ENCODE results near the gene MADD. TPM values are rescaled to one million over a fixed set of nuclear protein-coding genes. Genes with fewer than 3 reads are reported as not detected.

Gene MADD
- total RNA-seq, 2 experiments from 2014 or later = 161 to 178 TPM

- Mint-ChIP-seq H3K4me3 (no peak overlapping the region), H3K9me3 (no peaks in the 10 kb centered on the region), H3K36me3 (ENCODE audit: low read depth) (peaks cover 76% of the 10 kb centered on the region), H3K27me3 (no peaks in the 10 kb centered on the region), H3K27ac (no peak overlapping the region), H3K4me1 (ENCODE audit: low read depth) (no peaks in the 10 kb centered on the region)
- H3K9me3 ChIP-seq (ENCODE audit: control insufficient read depth in 1 of 2, insufficient read depth in 1 of 2, low read length in 2 of 2) = no peaks in the 10 kb centered on the region
- no peaks in the 10 kb centered on the region for H3K27me3 ChIP-seq (ENCODE audit: control insufficient read depth in 1 of 2, insufficient read depth in 2 of 2, low read length in 2 of 2)
- no peak for ATAC-seq (ENCODE audit: poor library complexity)
- POLR2A ChIA-PET = no interaction called here
- no peak overlapping the region for H3K27ac ChIP-seq (ENCODE audit: low read depth in 1 of 2, low read length in 2 of 2)
- DNase-seq = no peak
- no peak for TF ChIP-seq CTCF (IDR thresholded peaks at IDR 0.05)
- H3K4me1 ChIP-seq (ENCODE audit: insufficient read depth, low read length) = no peaks in the 10 kb centered on the region
- peaks cover 71% of the 10 kb centered on the region for H3K36me3 ChIP-seq (ENCODE audit: insufficient read depth, low read length)
- H3K4me3 ChIP-seq (ENCODE audit: low read length) = no peak overlapping the region
- intact Hi-C loops (cut with DNase I, micrococcal nuclease) = no loop called here
- CTCF ChIA-PET = no interaction called here
Observed at GRCh38 chr11:47317064-47317828, 47.3 kb downstream of the MADD start.

GRCh38 chr11:47318166-47318565 is 48.2 kb downstream of the MADD start:
- Mint-ChIP-seq H3K27ac (peak overlapping the region; percentile 51), H3K27me3 (no peaks in the 10 kb centered on the region), H3K36me3 (ENCODE audit: low read depth) (peaks cover 74% of the 10 kb centered on the region), H3K4me1 (ENCODE audit: low read depth) (no peaks in the 10 kb centered on the region), H3K9me3 (no peaks in the 10 kb centered on the region), H3K4me3 (no peak overlapping the region)
- ATAC-seq (ENCODE audit: poor library complexity) = no peak
- TF ChIP-seq CTCF (IDR thresholded peaks at IDR 0.05) = no peak
- DNase-seq = no peak
- Histone ChIP-seq H3K36me3 (ENCODE audit: insufficient read depth, low read length) (peaks cover 63% of the 10 kb centered on the region), H3K4me1 (ENCODE audit: insufficient read depth, low read length) (no peaks in the 10 kb centered on the region), H3K27ac (ENCODE audit: low read depth in 1 of 2, low read length in 2 of 2) (no peak overlapping the region), H3K4me3 (ENCODE audit: low read length) (no peak overlapping the region), H3K9me3 (ENCODE audit: control insufficient read depth in 1 of 2, insufficient read depth in 1 of 2, low read length in 2 of 2) (no peaks in the 10 kb centered on the region), H3K27me3 (ENCODE audit: control insufficient read depth in 1 of 2, insufficient read depth in 2 of 2, low read length in 2 of 2) (no peaks in the 10 kb centered on the region)
- ChIA-PET CTCF (interaction anchor here (0.6 kb wide), 1 partner anchor 296 kb away, joined by 4 read pairs; no protein-coding TSS in a partner anchor), POLR2A (no interaction called here)
- intact Hi-C loops (cut with DNase I, micrococcal nuclease) = no loop called here

- Histone ChIP-seq H3K4me3 (ENCODE audit: low read length) (no peak overlapping the region), H3K4me1 (ENCODE audit: insufficient read depth, low read length) (no peaks in the 10 kb centered on the region), H3K27me3 (ENCODE audit: control insufficient read depth in 1 of 2, insufficient read depth in 2 of 2, low read length in 2 of 2) (no peaks in the 10 kb centered on the region), H3K27ac (ENCODE audit: low read depth in 1 of 2, low read length in 2 of 2) (no peak overlapping the region), H3K36me3 (ENCODE audit: insufficient read depth, low read length) (peaks cover 30% of the 10 kb centered on the region), H3K9me3 (ENCODE audit: control insufficient read depth in 1 of 2, insufficient read depth in 1 of 2, low read length in 2 of 2) (no peaks in the 10 kb centered on the region)
- Mint-ChIP-seq H3K9me3 (no peaks in the 10 kb centered on the region), H3K4me3 (no peak overlapping the region), H3K27ac (no peak overlapping the region), H3K36me3 (ENCODE audit: low read depth) (peaks cover 71% of the 10 kb centered on the region), H3K4me1 (ENCODE audit: low read depth) (no peaks in the 10 kb centered on the region), H3K27me3 (no peaks in the 10 kb centered on the region)
- DNase-seq = no peak
- no peak for ATAC-seq (ENCODE audit: poor library complexity)
- intact Hi-C loops (cut with DNase I, micrococcal nuclease) = no loop called here
- ChIA-PET POLR2A (no interaction called here), CTCF (no interaction called here)
- no peak for TF ChIP-seq CTCF (IDR thresholded peaks at IDR 0.05)
Observed at GRCh38 chr11:47324520-47324919, 54.6 kb downstream of the MADD start.
